ENCODE data around the gene RNF138.
"Not testable (repeated sequence)": the region's sequence is repeated elsewhere in the genome, so short reads cannot be mapped to it uniquely, and the experiment has no call there.

Gene RNF138

GRCh38 chr18:32091724-32092421 lies at the start of gene RNF138:
TSS of gene RNF138 (plus strand) at chr18:32091874. CDS start at chr18:32092777, 903 bp downstream.
- peak; percentile 84 for DNase-seq (ENCODE audit: low spot score)

GRCh38 chr18:32042337-32042736 lies 49.3 kb upstream of the RNF138 start:
- DNase-seq (ENCODE audit: low spot score): no peak

GRCh38 chr18:32048507-32049091 lies 43.1 kb upstream of the RNF138 start:
- DNase-seq (ENCODE audit: low spot score): no peak

GRCh38 chr18:32049393-32050171 lies 42.1 kb upstream of the RNF138 start:
- no peak for DNase-seq (ENCODE audit: low spot score)

- no peak for DNase-seq (ENCODE audit: low spot score)
Measured at GRCh38 chr18:32056613-32057358, 34.9 kb upstream of the RNF138 start.

GRCh38 chr18:32057624-32058165 lies 34.0 kb upstream of the RNF138 start:
- no peak for DNase-seq (ENCODE audit: low spot score)

GRCh38 chr18:32060026-32060425 lies 31.6 kb upstream of the RNF138 start:
- no peak for DNase-seq (ENCODE audit: low spot score)

GRCh38 chr18:32067375-32068167 lies 24.1 kb upstream of the RNF138 start:
- DNase-seq (ENCODE audit: low spot score): no peak

- DNase-seq (ENCODE audit: low spot score): no peak
Measured at GRCh38 chr18:32072321-32072720, 19.4 kb upstream of the RNF138 start.

- DNase-seq (ENCODE audit: low spot score): no peak
Measured at GRCh38 chr18:32074206-32074605, 17.5 kb upstream of the RNF138 start.

- DNase-seq (ENCODE audit: low spot score): no peak
Measured at GRCh38 chr18:32078845-32079244, 12.8 kb upstream of the RNF138 start.

GRCh38 chr18:32081881-32082280 lies 9.8 kb upstream of the RNF138 start:
- DNase-seq (ENCODE audit: low spot score): no peak

GRCh38 chr18:32083781-32084180 lies 7.9 kb upstream of the RNF138 start:
- no peak for DNase-seq (ENCODE audit: low spot score)

- DNase-seq (ENCODE audit: low spot score): no peak
Measured at GRCh38 chr18:32086881-32087280, 4.8 kb upstream of the RNF138 start.

GRCh38 chr18:32090831-32091230 lies 843 bp upstream of the RNF138 start:
- not testable (repeated sequence) for DNase-seq (ENCODE audit: low spot score)

GRCh38 chr18:32091325-32091723 lies 350 bp upstream of the RNF138 start:
- no peak for DNase-seq (ENCODE audit: low spot score)

GRCh38 chr18:32092422-32093101 lies 888 bp downstream of the RNF138 start:
- DNase-seq (ENCODE audit: low spot score): peak; percentile 90

GRCh38 chr18:32093102-32093511 lies 1.4 kb downstream of the RNF138 start:
- DNase-seq (ENCODE audit: low spot score): peak; percentile 43

GRCh38 chr18:32093523-32093922 lies 1.8 kb downstream of the RNF138 start:
- DNase-seq (ENCODE audit: low spot score): no peak

GRCh38 chr18:32095192-32095899 lies 3.7 kb downstream of the RNF138 start:
- no peak for DNase-seq (ENCODE audit: low spot score)

Measured in hematopoietic multipotent progenitor cell treated with erythropoietin and hydrocortisone succinate and interleukin-3 and kit ligand, for 17 days (in vitro differentiated cells).